BLaER1 treated with 17β-estradiol and CSF1 and Interleukin-3, amounts not matched to agents 10 nM and 100 nM (cell line): Measurements from ENCODE around the gene TIMM17B.
A peak's percentile ranks its signal among the peaks of the same experiment; 100 is the strongest.

Experiments
- H3K27ac ChIP-seq, 11 experiments: shearing (Covaris generic); formaldehyde crosslinking; 2 replicates each; pipeline ENCODE4 v1.8.1; 2022
- H3K27me3 ChIP-seq, 11 experiments: shearing (Covaris generic); formaldehyde crosslinking; 2 replicates each; pipeline ENCODE4 v1.8.1; 2022
- H3K36me3 ChIP-seq, 11 experiments: shearing (Covaris generic); formaldehyde crosslinking; 2 replicates each; pipeline ENCODE4 v1.8.1; 2022
- H3K4me1 ChIP-seq, 10 experiments: shearing (Covaris generic); formaldehyde crosslinking; 2 replicates each; pipeline ENCODE4 v1.8.1; 2022
- H3K4me2 ChIP-seq, 11 experiments: shearing (Covaris generic); formaldehyde crosslinking; 2 replicates each; pipeline ENCODE4 v1.8.1; 2022
- H3K4me3 ChIP-seq, 10 experiments: shearing (Covaris generic); formaldehyde crosslinking; 2 replicates each; pipeline ENCODE4 v1.8.1; 2022
- H3K9ac ChIP-seq, 11 experiments: shearing (Covaris generic); formaldehyde crosslinking; 2 replicates each; pipeline ENCODE4 v1.8.1; 2022
- H3K9me3 ChIP-seq, 11 experiments: shearing (Covaris generic); formaldehyde crosslinking; replicated peaks in 1 of 11; 2 replicates each; pipeline ENCODE4 v1.8.1; 2022
- H4K20me1 ChIP-seq, 11 experiments: shearing (Covaris generic); formaldehyde crosslinking; 2 replicates each; pipeline ENCODE4 v1.8.1; 2022
- Cebpa-rat ChIP-seq, 11 experiments: shearing (Covaris generic); IDR thresholded peaks; 2 replicates each; pipeline ENCODE4 v1.8.1; 2022

Gene TIMM17B

GRCh38 chrX:48917139-48918001, 19.8 kb upstream of the TIMM17B start:
- Histone ChIP-seq H3K4me3 (peak overlapping the region; percentile 70 to 85 (median 76)), H4K20me1 (peaks cover 27 to 73% (median 55%) of the 10 kb centered on the region in 11 experiments; a peak in 21 of 22 replicates), H3K4me1 (peaks cover 24 to 70% (median 34%) of the 10 kb centered on the region in 10 experiments), H3K27ac (peak overlapping the region; percentile 6 to 89 (median 82); a peak in 17 of 22 replicates), H3K27me3 (peaks cover 28 to 62% (median 48%) of the 10 kb centered on the region in 11 experiments; a peak in 20 of 22 replicates), H3K9me3 (peaks cover 0 to 7% (median 0%) of the 10 kb centered on the region in 11 experiments; a peak in 3 of 22 replicates), H3K9ac (peak overlapping the region; percentile 83 to 91 (median 86)), H3K4me2 (peak overlapping the region; percentile 66 to 90 (median 82)), H3K36me3 (peaks cover 19 to 44% (median 30%) of the 10 kb centered on the region in 11 experiments)
- no peak for TF ChIP-seq Cebpa-rat (IDR thresholded peaks at IDR 0.05)

- peaks cover 23 to 55% (median 46%) of the 10 kb centered on the region in 11 experiments; a peak in 20 of 22 replicates for H3K27me3 ChIP-seq
- H3K4me3 ChIP-seq, result peak overlapping the region in 1 of 10 experiments; percentile 11; a peak in 1 of 20 replicates
- H3K27ac ChIP-seq, result no peak overlapping the region
- H4K20me1 ChIP-seq, result peaks cover 27 to 61% (median 50%) of the 10 kb centered on the region in 11 experiments; a peak in 21 of 22 replicates
- TF ChIP-seq Cebpa-rat (IDR thresholded peaks at IDR 0.05), result no peak
- H3K36me3 ChIP-seq, result peaks cover 19 to 41% (median 29%) of the 10 kb centered on the region in 11 experiments
- peak overlapping the region in 3 of 11 experiments; percentile 66 to 83 (median 79); a peak in 5 of 22 replicates for H3K4me2 ChIP-seq
- peaks cover 0 to 7% (median 0%) of the 10 kb centered on the region in 11 experiments; a peak in 4 of 22 replicates for H3K9me3 ChIP-seq
- H3K4me1 ChIP-seq, result peaks cover 20 to 59% (median 31%) of the 10 kb centered on the region in 10 experiments
- peak overlapping the region in 3 of 11 experiments; percentile 2 to 61 (median 27); a peak in 2 of 22 replicates for H3K9ac ChIP-seq
Observed at GRCh38 chrX:48914593-48915493, 17.3 kb upstream of the TIMM17B start.

- Histone ChIP-seq H3K27me3 (peaks cover 21 to 65% (median 51%) of the 10 kb centered on the region in 11 experiments; a peak in 20 of 22 replicates), H3K4me1 (peaks cover 13 to 56% (median 25%) of the 10 kb centered on the region in 10 experiments), H3K27ac (no peak overlapping the region), H3K36me3 (peaks cover 19 to 41% (median 29%) of the 10 kb centered on the region in 11 experiments), H3K9me3 (peaks cover 0 to 7% (median 0%) of the 10 kb centered on the region in 11 experiments; a peak in 4 of 22 replicates), H4K20me1 (peaks cover 31 to 57% (median 53%) of the 10 kb centered on the region in 11 experiments; a peak in 21 of 22 replicates), H3K9ac (peak overlapping the region in 2 of 11 experiments; percentile 27 to 61; a peak in 2 of 22 replicates), H3K4me2 (peak overlapping the region in 3 of 11 experiments; percentile 3 to 83 (median 79); a peak in 4 of 22 replicates), H3K4me3 (no peak overlapping the region)
- no peak for TF ChIP-seq Cebpa-rat (IDR thresholded peaks at IDR 0.05)
Observed at GRCh38 chrX:48913605-48914366, 16.2 kb upstream of the TIMM17B start.

- no peak for TF ChIP-seq Cebpa-rat (IDR thresholded peaks at IDR 0.05)
Observed at GRCh38 chrX:48911412-48912182, 14.0 kb upstream of the TIMM17B start, which contains the start of gene SLC35A2. Gene SLC35A2 (minus strand): TSS chrX:48911646. CDS start chrX:48911636, 10 bp downstream.

GRCh38 chrX:48910926-48911411, 13.4 kb upstream of the TIMM17B start:
- Histone ChIP-seq H3K9ac (peak overlapping the region; percentile 71 to 82 (median 78)), H3K27ac (peak overlapping the region; percentile 27 to 80 (median 71); a peak in 21 of 22 replicates), H3K4me2 (peak overlapping the region; percentile 65 to 86 (median 81)), H3K9me3 (peaks cover 0 to 5% (median 0%) of the 10 kb centered on the region in 11 experiments; a peak in 3 of 22 replicates), H3K27me3 (peaks cover 21 to 74% (median 57%) of the 10 kb centered on the region in 11 experiments; a peak in 20 of 22 replicates), H3K36me3 (peaks cover 19 to 48% (median 31%) of the 10 kb centered on the region in 11 experiments), H4K20me1 (peaks cover 21 to 43% (median 35%) of the 10 kb centered on the region in 11 experiments; a peak in 20 of 22 replicates), H3K4me3 (peak overlapping the region; percentile 52 to 84 (median 75)), H3K4me1 (peaks cover 7 to 49% (median 20%) of the 10 kb centered on the region in 10 experiments; a peak in 17 of 20 replicates)
- no peak for TF ChIP-seq Cebpa-rat (IDR thresholded peaks at IDR 0.05)

More at GRCh38 chrX:48911412-48912182, 14.0 kb upstream of the TIMM17B start, which contains the start of gene SLC35A2:
- Histone ChIP-seq H3K4me1 (peaks cover 7 to 55% (median 19%) of the 10 kb centered on the region in 10 experiments; a peak in 19 of 20 replicates), H3K4me3 (peak within 1 kb of the TSS; percentile 52 to 84 (median 75)), H3K9ac (peak within 1 kb of the TSS; percentile 71 to 82 (median 78)), H4K20me1 (peaks cover 25 to 44% (median 41%) of the 10 kb centered on the region in 11 experiments; a peak in 21 of 22 replicates), H3K27ac (peak within 1 kb of the TSS; percentile 27 to 80 (median 71); a peak in 21 of 22 replicates), H3K36me3 (peaks cover 19 to 47% (median 31%) of the 10 kb centered on the region in 11 experiments), H3K9me3 (peaks cover 0 to 5% (median 0%) of the 10 kb centered on the region in 11 experiments; a peak in 3 of 22 replicates), H3K4me2 (peak within 1 kb of the TSS; percentile 65 to 86 (median 81)), H3K27me3 (peaks cover 21 to 69% (median 57%) of the 10 kb centered on the region in 11 experiments; a peak in 20 of 22 replicates)

- peak overlapping the region in 10 of 11 experiments; percentile 65 to 86 (median 80); a peak in 19 of 22 replicates for H3K4me2 ChIP-seq
- H3K9me3 ChIP-seq, result peaks cover 0 to 5% (median 0%) of the 10 kb centered on the region in 11 experiments; a peak in 3 of 22 replicates
- H3K4me3 ChIP-seq, result peak overlapping the region in 5 of 10 experiments; percentile 73 to 84 (median 76); a peak in 6 of 20 replicates
- no peak for TF ChIP-seq Cebpa-rat (IDR thresholded peaks at IDR 0.05)
- no peak overlapping the region for H3K27ac ChIP-seq
- H3K4me1 ChIP-seq, result peaks cover 7 to 37% (median 20%) of the 10 kb centered on the region in 10 experiments; a peak in 17 of 20 replicates
- H3K27me3 ChIP-seq, result peaks cover 19 to 74% (median 52%) of the 10 kb centered on the region in 11 experiments; a peak in 20 of 22 replicates
- H3K9ac ChIP-seq, result peak overlapping the region in 2 of 11 experiments; percentile 71 to 81; a peak in 4 of 22 replicates
- H4K20me1 ChIP-seq, result peaks cover 9 to 43% (median 23%) of the 10 kb centered on the region in 11 experiments; a peak in 19 of 22 replicates
- H3K36me3 ChIP-seq, result peaks cover 17 to 48% (median 31%) of the 10 kb centered on the region in 11 experiments
Observed at GRCh38 chrX:48909703-48910294, 12.2 kb upstream of the TIMM17B start.
